HL-60 (cell line): ENCODE results near the gene KLHL36.

Experiments
- POLR2AphosphoS5 ChIP-seq: IDR thresholded peaks from 2 replicates; pipeline ENCODE4 v1.6.1; 2012; ENCODE audit warnings: low read depth
- TF ChIP-seq, protein P1 (sequence below): IDR thresholded peaks from one replicate; pipeline ENCODE4 v1.5.1; 2011; ENCODE audit warnings: low read length, control low read depth, inconsistent platforms; ENCODE audit not compliant: insufficient read depth

DNA sequence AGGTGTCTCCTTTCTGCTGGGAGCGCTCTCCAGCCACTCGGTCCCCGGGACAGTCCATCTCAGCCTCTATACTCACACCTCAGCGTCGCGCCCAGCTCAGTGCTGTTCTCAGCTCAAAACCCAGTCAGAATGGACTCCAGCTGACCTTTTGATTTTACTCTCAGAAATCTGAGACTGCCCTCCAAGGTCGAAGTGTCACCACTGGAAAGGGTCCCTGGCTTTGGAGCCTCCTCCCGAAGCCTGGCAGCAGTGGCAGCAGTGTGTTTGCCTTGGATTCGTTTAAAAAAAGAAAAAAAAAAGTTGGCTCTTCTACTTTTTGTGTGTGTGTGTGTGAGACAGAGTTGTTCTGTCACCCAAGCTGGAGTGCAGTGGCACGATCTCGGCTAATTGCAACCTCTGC lies 10.4 kb downstream of the KLHL36 start:
- TF ChIP-seq POLR2AphosphoS5 = no peak
- TF ChIP-seq, protein P1, sequence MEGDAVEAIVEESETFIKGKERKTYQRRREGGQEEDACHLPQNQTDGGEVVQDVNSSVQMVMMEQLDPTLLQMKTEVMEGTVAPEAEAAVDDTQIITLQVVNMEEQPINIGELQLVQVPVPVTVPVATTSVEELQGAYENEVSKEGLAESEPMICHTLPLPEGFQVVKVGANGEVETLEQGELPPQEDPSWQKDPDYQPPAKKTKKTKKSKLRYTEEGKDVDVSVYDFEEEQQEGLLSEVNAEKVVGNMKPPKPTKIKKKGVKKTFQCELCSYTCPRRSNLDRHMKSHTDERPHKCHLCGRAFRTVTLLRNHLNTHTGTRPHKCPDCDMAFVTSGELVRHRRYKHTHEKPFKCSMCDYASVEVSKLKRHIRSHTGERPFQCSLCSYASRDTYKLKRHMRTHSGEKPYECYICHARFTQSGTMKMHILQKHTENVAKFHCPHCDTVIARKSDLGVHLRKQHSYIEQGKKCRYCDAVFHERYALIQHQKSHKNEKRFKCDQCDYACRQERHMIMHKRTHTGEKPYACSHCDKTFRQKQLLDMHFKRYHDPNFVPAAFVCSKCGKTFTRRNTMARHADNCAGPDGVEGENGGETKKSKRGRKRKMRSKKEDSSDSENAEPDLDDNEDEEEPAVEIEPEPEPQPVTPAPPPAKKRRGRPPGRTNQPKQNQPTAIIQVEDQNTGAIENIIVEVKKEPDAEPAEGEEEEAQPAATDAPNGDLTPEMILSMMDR = no peak
